Measurements from ENCODE around the gene TXNRD1.

Gene TXNRD1

DNA sequence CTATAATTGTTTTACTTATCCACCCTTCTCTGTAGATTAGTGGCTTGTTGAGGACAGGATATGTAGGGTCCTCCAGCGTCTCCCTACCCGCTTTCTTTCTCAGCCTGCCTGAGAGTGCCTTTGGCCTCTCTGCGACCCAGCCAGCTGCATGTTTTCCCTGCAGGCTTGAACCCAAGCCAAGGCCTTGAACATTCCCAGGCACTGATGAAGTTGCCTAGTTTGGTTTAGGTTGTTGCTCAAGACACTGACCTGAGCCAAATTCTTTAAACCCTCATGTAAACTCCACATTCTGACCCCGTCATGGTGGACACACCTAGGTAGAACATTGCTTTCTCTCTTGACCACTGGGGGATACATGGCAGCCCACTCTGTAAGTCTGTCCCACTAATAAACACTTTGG is 33.4 kb upstream of the TXNRD1 start:
- Mint-ChIP-seq H3K9me3 (no peaks in the 10 kb centered on the region), H3K27me3 (ENCODE audit: low read depth) (peaks cover 7% of the 10 kb centered on the region), H3K27ac (no peak overlapping the region), H3K36me3 (ENCODE audit: low read depth) (no peaks in the 10 kb centered on the region), H3K4me1 (ENCODE audit: low read depth) (peaks cover 12% of the 10 kb centered on the region), H3K4me3 (no peak overlapping the region)
- no peak for DNase-seq (ENCODE audit: low spot score)

GRCh38 chr12:104182621-104183378 is 32.8 kb upstream of the TXNRD1 start:
- Mint-ChIP-seq H3K9me3 (no peaks in the 10 kb centered on the region), H3K27ac (no peak overlapping the region), H3K4me3 (no peak overlapping the region), H3K36me3 (ENCODE audit: low read depth) (no peaks in the 10 kb centered on the region), H3K27me3 (ENCODE audit: low read depth) (peaks cover 7% of the 10 kb centered on the region), H3K4me1 (ENCODE audit: low read depth) (peaks cover 5% of the 10 kb centered on the region)
- no peak for DNase-seq (ENCODE audit: low spot score)

GRCh38 chr12:104183443-104183842 is 32.1 kb upstream of the TXNRD1 start:
- no peak overlapping the region for H3K4me3 Mint-ChIP-seq
- no peak for DNase-seq (ENCODE audit: low spot score)
- H3K36me3 Mint-ChIP-seq (ENCODE audit: low read depth) = no peaks in the 10 kb centered on the region
- H3K27ac Mint-ChIP-seq = no peak overlapping the region
- no peaks in the 10 kb centered on the region for H3K4me1 Mint-ChIP-seq (ENCODE audit: low read depth)
- no peaks in the 10 kb centered on the region for H3K9me3 Mint-ChIP-seq
- peaks cover 7% of the 10 kb centered on the region for H3K27me3 Mint-ChIP-seq (ENCODE audit: low read depth)

GRCh38 chr12:104187446-104188155 is 28.0 kb upstream of the TXNRD1 start:
- H3K27ac Mint-ChIP-seq = no peak overlapping the region
- H3K9me3 Mint-ChIP-seq = no peaks in the 10 kb centered on the region
- no peaks in the 10 kb centered on the region for H3K36me3 Mint-ChIP-seq (ENCODE audit: low read depth)
- DNase-seq (ENCODE audit: low spot score) = no peak
- H3K4me1 Mint-ChIP-seq (ENCODE audit: low read depth) = no peaks in the 10 kb centered on the region
- H3K27me3 Mint-ChIP-seq (ENCODE audit: low read depth) = no peaks in the 10 kb centered on the region
- no peak overlapping the region for H3K4me3 Mint-ChIP-seq

- Mint-ChIP-seq H3K27me3 (ENCODE audit: low read depth) (peaks cover under 1% of the 10 kb centered on the region), H3K36me3 (ENCODE audit: low read depth) (no peaks in the 10 kb centered on the region), H3K4me1 (ENCODE audit: low read depth) (no peaks in the 10 kb centered on the region), H3K27ac (no peak overlapping the region), H3K9me3 (no peaks in the 10 kb centered on the region), H3K4me3 (no peak overlapping the region)
- no peak for DNase-seq (ENCODE audit: low spot score)
Observed at GRCh38 chr12:104188534-104188933, 27.0 kb upstream of the TXNRD1 start.

DNA sequence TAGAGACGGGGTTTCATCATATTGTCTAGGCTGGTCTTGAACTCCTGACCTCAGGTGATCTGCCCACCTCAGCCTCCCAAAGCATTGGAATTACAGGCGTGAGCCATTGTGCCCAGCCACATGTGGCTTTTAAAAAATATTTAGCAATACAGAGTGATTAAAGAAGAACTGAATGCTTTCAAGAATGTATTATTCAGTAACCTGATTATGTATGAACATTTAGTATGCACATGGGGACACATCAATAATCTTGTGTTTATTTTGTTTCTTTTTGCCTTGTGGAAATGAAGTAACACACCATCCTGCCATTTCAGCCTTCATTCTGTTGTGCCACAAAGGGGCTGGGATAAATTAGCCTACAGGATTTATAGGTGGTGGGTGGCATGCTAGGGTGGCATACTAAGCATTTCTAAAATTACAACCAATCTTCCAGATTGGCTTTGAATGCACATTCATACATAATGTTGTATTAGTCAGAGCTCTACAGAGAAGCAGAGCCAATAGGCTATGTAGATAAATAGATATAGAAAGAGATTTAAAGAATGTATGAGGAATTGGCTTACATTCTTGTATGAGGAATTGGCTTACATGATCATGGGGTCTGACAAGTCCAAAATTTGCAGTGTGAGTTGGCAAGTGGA is 25.5 kb upstream of the TXNRD1 start:
- DNase-seq (ENCODE audit: low spot score) = no peak
- H3K4me3 Mint-ChIP-seq = no peak overlapping the region
- H3K4me1 Mint-ChIP-seq (ENCODE audit: low read depth) = peaks cover 2% of the 10 kb centered on the region
- H3K27ac Mint-ChIP-seq = no peak overlapping the region
- no peaks in the 10 kb centered on the region for H3K36me3 Mint-ChIP-seq (ENCODE audit: low read depth)
- no peaks in the 10 kb centered on the region for H3K9me3 Mint-ChIP-seq
- peaks cover 11% of the 10 kb centered on the region for H3K27me3 Mint-ChIP-seq (ENCODE audit: low read depth)

- Mint-ChIP-seq H3K4me3 (no peak overlapping the region), H3K4me1 (ENCODE audit: low read depth) (peaks cover 2% of the 10 kb centered on the region), H3K36me3 (ENCODE audit: low read depth) (no peaks in the 10 kb centered on the region), H3K27ac (no peak overlapping the region), H3K9me3 (no peaks in the 10 kb centered on the region), H3K27me3 (ENCODE audit: low read depth) (peaks cover 15% of the 10 kb centered on the region)
- no peak for DNase-seq (ENCODE audit: low spot score)
Observed at GRCh38 chr12:104190641-104191176, 24.9 kb upstream of the TXNRD1 start.

DNA sequence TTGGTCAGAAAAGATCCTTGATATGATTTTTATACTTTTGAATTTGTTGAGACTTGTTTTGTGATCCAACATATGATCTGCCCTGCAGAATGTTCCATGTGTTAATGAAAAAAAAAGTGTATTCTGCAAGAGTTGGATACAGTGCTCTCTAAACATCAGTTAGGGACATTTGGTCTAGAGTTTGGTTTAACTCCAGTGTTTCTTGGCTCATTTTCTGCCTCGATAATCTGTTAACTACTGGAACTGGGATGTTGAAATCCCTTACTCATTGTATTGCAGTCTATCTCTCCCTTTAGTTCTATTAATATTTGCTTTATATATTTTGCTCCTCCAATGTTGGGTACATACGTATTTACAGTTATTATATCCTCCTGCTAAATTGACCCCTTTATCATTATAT is 18.3 kb upstream of the TXNRD1 start:
- peaks cover 47% of the 10 kb centered on the region for H3K27me3 Mint-ChIP-seq (ENCODE audit: low read depth)
- peaks cover 11% of the 10 kb centered on the region for H3K9me3 Mint-ChIP-seq
- H3K36me3 Mint-ChIP-seq (ENCODE audit: low read depth) = peaks cover 2% of the 10 kb centered on the region
- H3K4me3 Mint-ChIP-seq = no peak overlapping the region
- peaks cover 4% of the 10 kb centered on the region for H3K4me1 Mint-ChIP-seq (ENCODE audit: low read depth)
- H3K27ac Mint-ChIP-seq = no peak overlapping the region
- DNase-seq (ENCODE audit: low spot score) = no peak

DNA sequence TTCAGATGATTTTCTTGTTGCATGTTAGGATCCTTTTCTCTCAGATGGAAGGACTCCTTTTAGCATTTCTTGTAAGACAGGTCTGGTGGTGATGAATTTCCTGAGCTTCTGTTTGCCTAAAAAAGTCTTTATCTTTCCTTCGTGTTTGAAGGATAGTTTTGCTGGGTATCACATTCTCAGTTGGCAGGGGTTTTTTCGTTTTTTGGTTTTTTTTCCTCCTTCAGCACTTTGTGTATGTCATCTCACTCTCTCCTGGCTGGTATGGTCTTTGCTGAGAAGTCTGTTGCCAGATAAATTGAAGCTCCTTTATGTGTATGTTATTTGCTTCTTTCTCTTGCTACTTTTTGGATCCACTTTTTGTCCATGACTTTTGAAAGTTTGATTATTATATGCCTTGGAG is 15.6 kb upstream of the TXNRD1 start:
- H3K36me3 Mint-ChIP-seq (ENCODE audit: low read depth) = peaks cover 2% of the 10 kb centered on the region
- peaks cover 11% of the 10 kb centered on the region for H3K9me3 Mint-ChIP-seq
- no peak overlapping the region for H3K4me3 Mint-ChIP-seq
- H3K27me3 Mint-ChIP-seq (ENCODE audit: low read depth) = peaks cover 36% of the 10 kb centered on the region
- no peak overlapping the region for H3K27ac Mint-ChIP-seq
- no peak for DNase-seq (ENCODE audit: low spot score)
- H3K4me1 Mint-ChIP-seq (ENCODE audit: low read depth) = peaks cover 3% of the 10 kb centered on the region

DNA sequence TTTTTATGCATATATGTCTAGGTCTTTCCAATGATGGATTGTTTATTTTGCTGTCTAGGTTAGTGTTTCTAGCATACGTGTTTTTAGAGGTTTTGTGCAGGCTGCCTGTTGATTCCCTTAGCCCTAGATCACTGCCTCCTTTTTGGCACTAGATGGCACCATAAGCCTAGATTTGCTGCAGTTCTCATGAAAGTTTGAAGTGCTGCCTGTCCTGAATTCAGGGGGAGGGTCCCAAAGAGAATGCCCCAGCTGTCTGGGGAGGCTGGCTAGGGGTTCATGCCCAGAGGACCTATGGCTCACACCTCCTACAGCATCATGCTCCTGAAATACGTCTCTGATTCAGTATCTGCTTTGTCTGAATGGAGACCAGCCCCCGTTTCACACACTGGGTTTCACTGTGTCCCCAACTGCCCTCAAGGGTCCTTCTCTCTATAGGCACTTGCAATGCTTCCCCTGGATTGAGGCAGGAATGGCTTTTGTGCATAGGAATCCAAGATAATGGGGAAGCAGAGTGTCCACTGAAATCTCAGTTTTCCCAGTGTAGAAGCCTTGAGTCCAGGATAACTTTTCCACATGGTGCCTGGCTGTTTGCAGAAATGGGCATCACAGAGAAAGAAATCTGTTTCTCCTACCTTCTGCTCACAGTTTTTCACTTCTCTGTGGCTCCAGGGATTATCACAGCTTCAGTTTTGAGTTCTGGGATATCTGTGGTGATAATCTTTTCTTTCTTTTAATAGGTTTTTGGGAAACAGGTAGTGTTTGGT is 14.2 kb upstream of the TXNRD1 start:
- H3K4me1 Mint-ChIP-seq (ENCODE audit: low read depth) = peaks cover 3% of the 10 kb centered on the region
- H3K9me3 Mint-ChIP-seq = peaks cover 11% of the 10 kb centered on the region
- no peak overlapping the region for H3K27ac Mint-ChIP-seq
- peaks cover 25% of the 10 kb centered on the region for H3K27me3 Mint-ChIP-seq (ENCODE audit: low read depth)
- H3K4me3 Mint-ChIP-seq = no peak overlapping the region
- peaks cover 2% of the 10 kb centered on the region for H3K36me3 Mint-ChIP-seq (ENCODE audit: low read depth)
- peak; percentile 37 for DNase-seq (ENCODE audit: low spot score)

- H3K4me3 Mint-ChIP-seq = no peak overlapping the region
- H3K9me3 Mint-ChIP-seq = peaks cover 10% of the 10 kb centered on the region
- H3K27ac Mint-ChIP-seq = no peak overlapping the region
- DNase-seq (ENCODE audit: low spot score) = no peak
- peaks cover 2% of the 10 kb centered on the region for H3K36me3 Mint-ChIP-seq (ENCODE audit: low read depth)
- peaks cover 4% of the 10 kb centered on the region for H3K4me1 Mint-ChIP-seq (ENCODE audit: low read depth)
- peaks cover 8% of the 10 kb centered on the region for H3K27me3 Mint-ChIP-seq (ENCODE audit: low read depth)
Observed at GRCh38 chr12:104204690-104205480, 10.7 kb upstream of the TXNRD1 start.

DNA sequence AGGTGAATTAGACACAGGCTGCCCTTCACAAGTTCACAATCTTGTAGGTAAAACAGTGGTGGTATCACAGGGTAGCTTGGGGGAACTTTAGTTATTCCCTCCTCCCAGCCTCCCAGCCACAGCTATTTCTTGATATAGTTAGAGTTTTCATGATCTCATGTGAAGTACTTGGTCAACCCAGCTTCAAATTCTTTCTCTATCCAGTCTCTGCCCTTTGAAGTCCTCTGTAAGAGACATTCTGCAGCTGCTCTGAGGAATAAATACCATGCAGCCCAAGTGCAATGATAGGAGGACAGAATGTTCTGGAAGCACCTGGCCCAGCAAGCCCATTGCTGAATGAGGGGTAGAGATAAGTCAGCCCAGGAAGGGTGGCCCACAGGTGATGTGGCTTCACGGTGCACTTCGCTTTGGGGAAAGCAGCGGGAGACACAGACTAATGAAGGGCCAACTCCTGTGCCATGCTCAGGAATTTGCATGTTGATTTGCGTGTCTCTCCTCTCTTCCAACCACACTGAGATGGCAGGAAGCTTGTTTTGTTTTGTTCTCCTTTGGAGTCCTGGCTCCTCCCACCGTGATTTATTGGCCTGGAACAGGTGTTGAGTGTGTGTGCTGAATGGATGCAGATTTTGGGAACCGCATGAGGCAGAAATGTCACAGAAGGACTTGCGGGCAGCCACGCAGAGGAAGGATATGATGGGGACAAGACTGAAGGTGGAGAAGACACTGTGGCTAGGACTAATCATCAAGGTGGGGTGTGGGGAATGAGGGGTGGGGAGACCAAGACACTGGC is 8.0 kb upstream of the TXNRD1 start:
- H3K9me3 Mint-ChIP-seq = no peaks in the 10 kb centered on the region
- H3K27me3 Mint-ChIP-seq (ENCODE audit: low read depth) = peaks cover 4% of the 10 kb centered on the region
- no peaks in the 10 kb centered on the region for H3K36me3 Mint-ChIP-seq (ENCODE audit: low read depth)
- H3K4me3 Mint-ChIP-seq = no peak overlapping the region
- peaks cover 1% of the 10 kb centered on the region for H3K4me1 Mint-ChIP-seq (ENCODE audit: low read depth)
- no peak for DNase-seq (ENCODE audit: low spot score)
- H3K27ac Mint-ChIP-seq = no peak overlapping the region
